Neural crest cell (in vitro differentiated cells): ENCODE measurements around the gene NMRK2. TPM values are rescaled to one million over a fixed set of nuclear protein-coding genes. Genes with fewer than 3 reads are reported as not detected.
"Not testable (repeated sequence)": the region's sequence is repeated elsewhere in the genome, so short reads cannot be mapped to it uniquely, and the experiment has no call there.

ENCODE experiments used
- DNase-seq: peaks from one replicate; pipeline ENCODE4 v3.0.0; 2021; ENCODE audit warnings: low read depth, mixed read lengths, low spot score
- H3K27ac Mint-ChIP-seq: one replicate; pipeline ENCODE4 v1.8.0; 2021; ENCODE audit warnings: mild to moderate bottlenecking, mixed read lengths; ENCODE audit not compliant: unreplicated experiment
- H3K27me3 Mint-ChIP-seq: 2 replicates; pipeline ENCODE4 v1.8.0; 2021; ENCODE audit warnings: low read depth, mild to moderate bottlenecking, mixed read lengths
- H3K36me3 Mint-ChIP-seq: 2 replicates; pipeline ENCODE4 v1.8.0; 2021; ENCODE audit warnings: low read depth, mild to moderate bottlenecking, mixed read lengths
- H3K4me1 Mint-ChIP-seq: 2 replicates; pipeline ENCODE4 v1.8.0; 2021; ENCODE audit warnings: mixed read lengths
- H3K4me3 Mint-ChIP-seq: one replicate; pipeline ENCODE4 v1.8.0; 2021; ENCODE audit warnings: mild to moderate bottlenecking, mixed read lengths
- H3K9me3 Mint-ChIP-seq: 2 replicates; pipeline ENCODE4 v1.8.0; 2021; ENCODE audit warnings: mixed read lengths
- total RNA-seq: library from RNA; stranded (reverse); gene quantifications from 2 replicates; pipeline ENCODE4 v1.2.1, GENCODE V29; 2021
- TF ChIP-seq, protein P1 (sequence below): fragments of 200-600 bp; sonication (generic); conservative IDR thresholded peaks from 2 replicates; pipeline ENCODE4 v1.5.0; 2021; ENCODE audit warnings: antibody characterized with exemption, mild to moderate bottlenecking

The NMRK2 gene
- total RNA-seq, 1 donor from 2014 or later = not detected

DNA sequence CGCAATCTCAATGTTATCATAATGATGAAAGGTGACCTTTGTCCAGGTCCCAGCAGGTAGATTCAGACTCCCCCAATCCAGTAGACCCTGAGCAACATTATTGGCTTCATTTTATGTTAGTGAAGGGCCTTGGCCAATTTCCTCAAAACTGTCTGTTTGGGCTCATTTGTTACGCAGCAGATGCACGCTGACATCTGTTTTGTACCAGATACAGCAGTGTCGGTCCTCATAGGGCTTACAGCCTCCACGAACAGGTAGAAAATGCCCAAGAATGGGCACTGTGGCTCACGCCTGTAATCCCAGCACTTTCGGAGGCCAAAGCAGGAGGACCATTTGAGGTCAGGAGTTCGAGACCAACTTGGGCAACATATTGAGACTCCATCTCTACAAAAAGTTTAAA, 13.1 kb upstream of the NMRK2 start:
- no peaks in the 10 kb centered on the region for H3K4me1 Mint-ChIP-seq
- TF ChIP-seq, protein P1, sequence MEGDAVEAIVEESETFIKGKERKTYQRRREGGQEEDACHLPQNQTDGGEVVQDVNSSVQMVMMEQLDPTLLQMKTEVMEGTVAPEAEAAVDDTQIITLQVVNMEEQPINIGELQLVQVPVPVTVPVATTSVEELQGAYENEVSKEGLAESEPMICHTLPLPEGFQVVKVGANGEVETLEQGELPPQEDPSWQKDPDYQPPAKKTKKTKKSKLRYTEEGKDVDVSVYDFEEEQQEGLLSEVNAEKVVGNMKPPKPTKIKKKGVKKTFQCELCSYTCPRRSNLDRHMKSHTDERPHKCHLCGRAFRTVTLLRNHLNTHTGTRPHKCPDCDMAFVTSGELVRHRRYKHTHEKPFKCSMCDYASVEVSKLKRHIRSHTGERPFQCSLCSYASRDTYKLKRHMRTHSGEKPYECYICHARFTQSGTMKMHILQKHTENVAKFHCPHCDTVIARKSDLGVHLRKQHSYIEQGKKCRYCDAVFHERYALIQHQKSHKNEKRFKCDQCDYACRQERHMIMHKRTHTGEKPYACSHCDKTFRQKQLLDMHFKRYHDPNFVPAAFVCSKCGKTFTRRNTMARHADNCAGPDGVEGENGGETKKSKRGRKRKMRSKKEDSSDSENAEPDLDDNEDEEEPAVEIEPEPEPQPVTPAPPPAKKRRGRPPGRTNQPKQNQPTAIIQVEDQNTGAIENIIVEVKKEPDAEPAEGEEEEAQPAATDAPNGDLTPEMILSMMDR = no peak
- H3K4me3 Mint-ChIP-seq = no peak overlapping the region
- no peaks in the 10 kb centered on the region for H3K27me3 Mint-ChIP-seq
- H3K36me3 Mint-ChIP-seq = peaks cover 12% of the 10 kb centered on the region
- peaks cover 9% of the 10 kb centered on the region for H3K9me3 Mint-ChIP-seq
- no peak overlapping the region for H3K27ac Mint-ChIP-seq
- DNase-seq = no peak

DNA sequence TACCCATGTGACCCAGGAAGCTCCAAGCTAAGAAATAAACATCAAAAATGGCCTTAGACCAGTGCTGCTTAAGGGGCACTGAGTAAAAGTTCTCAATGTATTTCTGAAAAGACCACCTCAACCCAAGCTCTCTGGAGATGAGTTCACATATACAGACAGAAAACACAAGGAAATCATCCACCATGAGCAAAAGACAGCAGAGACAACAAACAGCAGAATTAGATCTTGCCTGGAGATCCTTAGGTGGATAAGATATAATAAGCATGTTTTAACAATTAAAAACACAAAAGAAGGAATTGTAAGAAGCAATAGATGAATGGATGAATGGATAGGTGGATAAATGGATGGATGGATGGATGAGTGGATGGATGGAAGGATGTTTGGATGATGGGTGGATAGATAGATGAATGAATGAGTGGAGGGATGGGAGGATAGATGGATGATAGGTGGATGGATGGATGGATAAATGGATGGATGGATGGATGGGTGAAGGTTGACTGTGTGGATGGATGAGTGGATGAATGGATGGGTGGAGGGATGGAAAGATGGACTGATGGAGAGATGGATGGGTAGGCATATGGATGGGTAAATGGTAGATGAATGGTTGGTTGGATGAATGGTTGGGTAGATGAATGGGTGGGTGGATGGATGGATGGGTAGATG, 9.6 kb upstream of the NMRK2 start:
- Mint-ChIP-seq H3K36me3 (peaks cover 12% of the 10 kb centered on the region), H3K27ac (no peak overlapping the region), H3K4me1 (no peaks in the 10 kb centered on the region), H3K27me3 (no peaks in the 10 kb centered on the region), H3K9me3 (peaks cover 6% of the 10 kb centered on the region), H3K4me3 (no peak overlapping the region)
- TF ChIP-seq, protein P1 = no peak
- no peak for DNase-seq

DNA sequence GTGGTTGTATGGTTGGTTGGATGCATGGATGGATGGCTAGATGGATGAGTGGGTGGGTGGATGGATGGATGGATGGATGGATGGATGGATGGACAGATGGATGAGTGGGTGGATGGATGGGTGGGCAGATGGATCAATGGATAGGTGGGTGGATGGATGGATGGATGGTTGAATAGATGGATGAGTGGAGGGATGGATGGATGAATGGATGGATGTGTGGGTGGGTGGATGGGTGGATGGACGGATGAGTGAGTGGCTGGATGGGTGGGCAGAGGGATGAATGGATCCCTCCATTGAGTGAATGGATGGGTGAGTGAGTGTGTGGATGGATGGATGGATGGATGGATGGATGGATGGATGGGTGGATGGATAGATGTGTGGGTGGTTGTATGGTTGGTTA, 9.0 kb upstream of the NMRK2 start:
- Mint-ChIP-seq H3K36me3 (peaks cover 12% of the 10 kb centered on the region), H3K9me3 (peaks cover 6% of the 10 kb centered on the region), H3K4me1 (no peaks in the 10 kb centered on the region), H3K4me3 (no peak overlapping the region), H3K27me3 (no peaks in the 10 kb centered on the region), H3K27ac (no peak overlapping the region)
- TF ChIP-seq, protein P1 = no peak
- no peak for DNase-seq

DNA sequence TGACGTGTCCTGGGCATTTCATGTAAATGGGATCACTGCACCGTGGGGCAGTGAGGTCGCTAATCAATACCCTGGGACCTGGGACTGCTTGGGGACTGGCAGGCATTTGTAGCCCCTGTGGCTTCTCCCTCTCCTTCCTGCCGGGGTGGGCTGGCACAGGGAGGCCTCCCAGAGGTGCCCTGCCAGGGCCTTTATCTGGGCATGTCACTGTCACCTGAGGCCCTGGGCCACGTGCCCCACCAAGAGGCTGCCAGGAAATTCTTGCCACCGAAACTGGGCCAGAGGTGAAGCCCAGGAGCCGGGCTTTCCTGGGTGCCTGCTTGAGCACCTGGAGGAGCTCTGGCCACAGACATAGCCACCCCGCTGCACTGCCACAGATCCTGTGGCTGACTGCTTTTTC, 1.8 kb upstream of the NMRK2 start:
- Mint-ChIP-seq H3K4me1 (no peaks in the 10 kb centered on the region), H3K36me3 (no peaks in the 10 kb centered on the region), H3K9me3 (no peaks in the 10 kb centered on the region), H3K27ac (no peak overlapping the region), H3K27me3 (peaks cover 34% of the 10 kb centered on the region), H3K4me3 (no peak overlapping the region)
- TF ChIP-seq, protein P1 = no peak
- DNase-seq = no peak

DNA sequence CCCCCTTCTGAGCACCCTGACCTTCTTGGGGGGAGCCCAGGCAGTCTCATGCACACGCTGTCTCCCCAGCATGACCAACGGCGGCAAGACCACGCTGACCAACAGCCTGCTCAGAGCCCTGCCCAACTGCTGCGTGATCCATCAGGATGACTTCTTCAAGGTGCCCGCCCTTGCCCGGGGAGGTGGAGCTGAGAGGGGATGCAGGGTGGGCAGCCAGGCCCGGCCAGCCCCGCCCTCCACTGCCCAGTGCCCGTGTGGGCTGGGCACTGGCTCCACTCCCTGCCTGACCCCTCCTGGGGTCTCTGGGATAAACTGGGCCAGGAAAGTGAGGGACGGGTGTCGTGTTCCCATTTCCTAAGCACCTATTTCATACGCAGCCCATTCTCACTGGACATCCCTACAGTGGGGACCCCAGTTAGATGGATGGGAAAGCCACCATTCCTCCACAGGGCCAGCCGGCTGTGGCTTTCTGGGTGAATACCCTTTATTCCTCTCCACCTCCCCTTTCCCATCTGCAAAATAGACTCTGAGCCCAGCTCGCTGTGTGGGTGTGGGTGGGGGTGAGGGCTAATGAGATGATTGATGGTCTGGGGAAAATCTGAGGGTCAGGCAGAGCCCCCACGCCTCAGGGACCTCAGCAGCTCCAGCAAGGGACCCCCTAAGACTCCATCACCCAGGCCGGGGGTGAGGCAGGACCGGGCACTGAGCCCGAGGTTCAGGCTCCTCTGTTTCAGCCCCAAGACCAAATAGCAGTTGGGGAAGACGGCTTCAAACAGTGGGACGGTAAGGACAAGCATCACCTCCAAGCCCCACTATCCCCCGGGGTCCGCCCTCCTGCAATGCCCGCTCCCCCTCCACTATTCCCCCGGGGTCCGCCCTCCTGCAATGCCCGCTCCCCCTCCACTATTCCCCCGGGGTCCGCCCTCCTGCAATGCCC, 3.9 kb downstream of the NMRK2 start:
- H3K36me3 Mint-ChIP-seq = no peaks in the 10 kb centered on the region

DNA sequence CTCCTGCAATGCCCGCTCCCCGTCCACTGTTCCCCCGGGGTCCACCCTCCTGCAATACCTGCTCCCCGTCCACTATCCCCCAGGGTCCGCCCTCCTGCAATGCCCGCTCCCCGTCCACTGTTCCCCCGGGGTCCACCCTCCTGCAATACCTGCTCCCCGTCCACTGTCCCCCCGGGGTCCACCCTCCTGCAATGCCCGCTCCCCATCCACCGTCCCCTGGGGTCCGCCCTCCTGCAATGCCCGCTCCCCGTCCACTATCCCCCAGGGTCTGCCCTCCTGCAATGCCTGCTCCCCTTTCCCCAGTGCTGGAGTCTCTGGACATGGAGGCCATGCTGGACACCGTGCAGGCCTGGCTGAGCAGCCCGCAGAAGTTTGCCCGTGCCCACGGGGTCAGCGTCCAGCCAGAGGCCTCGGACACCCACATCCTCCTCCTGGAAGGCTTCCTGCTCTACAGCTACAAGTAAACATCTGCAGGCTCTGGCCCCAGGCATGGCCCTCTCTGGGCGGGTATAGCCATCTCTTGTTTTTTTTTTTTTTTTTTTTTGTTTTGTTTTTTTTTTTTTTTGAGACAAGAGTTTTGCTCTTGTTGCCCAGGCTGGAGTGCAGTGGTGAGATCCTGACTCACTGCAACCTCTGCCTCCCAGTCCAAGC, 5.6 kb downstream of the NMRK2 start:
- not testable (repeated sequence) for H3K36me3 Mint-ChIP-seq, H3K27ac Mint-ChIP-seq, H3K4me1 Mint-ChIP-seq, DNase-seq, H3K4me3 Mint-ChIP-seq, H3K9me3 Mint-ChIP-seq
- peaks cover 18% of the 10 kb centered on the region for H3K27me3 Mint-ChIP-seq

More for the DNA sequence above, 3.9 kb downstream of the NMRK2 start:
- no peaks in the 10 kb centered on the region for H3K9me3 Mint-ChIP-seq
- no peaks in the 10 kb centered on the region for H3K4me1 Mint-ChIP-seq
- no peak overlapping the region for H3K4me3 Mint-ChIP-seq
- TF ChIP-seq, protein P1 = no peak
- H3K27me3 Mint-ChIP-seq = peaks cover 28% of the 10 kb centered on the region
- DNase-seq = no peak
- H3K27ac Mint-ChIP-seq = no peak overlapping the region
